A549 (cell line): ENCODE data around the gene GZMM. TPM values are rescaled to one million over a fixed set of nuclear protein-coding genes. Genes with fewer than 3 reads are reported as not detected.

ENCODE experiments used
- ATAC-seq, 2 experiments: fragments of 200-7000 bp in 1 of 2; fragments of >200 bp in 1 of 2; cut with Nextera tagmentation in 1 of 2; cut with Tn5 transposase in 1 of 2; 3 replicates each; pipeline versions ENCODE4 v1.8.0 to v1.9.1; 2018 to 2020; ENCODE audit warnings: mild to moderate bottlenecking in 1 of 2, moderate library complexity in 1 of 2
- CTCF ChIA-PET: fragments of 300-600 bp; sonication (Branson Sonifier 250); formaldehyde crosslinking; extraction: SDS; loops from one replicate; lab custom pipeline; 2021; ENCODE audit warnings: antibody characterized with exemption, inconsistent platforms; lab: Yijun Ruan, JAX
- POLR2A ChIA-PET: fragments of 350-600 bp; formaldehyde crosslinking; extraction: SDS; loops from one replicate; lab custom pipeline; 2021; ENCODE audit warnings: antibody characterized with exemption, inconsistent platforms; lab: Yijun Ruan, JAX
- DNase-seq, 2 experiments: peaks; one replicate each; pipeline versions ENCODE4 v3.0.0 to v3.0.0-alpha.2; 2011 to 2016; ENCODE audit warnings: low read depth in 1 of 2, low spot score in 1 of 2
- FAIRE-seq: peaks from 2 replicates; lab custom pipeline; 2011; peaks lifted over from hg19 to GRCh38; lab: Jason Lieb, UNC
- H3K27ac ChIP-seq, 2 experiments: fragments of >200 bp; sonication (Bioruptor Twin); formaldehyde crosslinking; 3 replicates each; pipeline ENCODE4 v1.5.1; 2016 to 2017
- H3K4me1 ChIP-seq: fragments of >200 bp; sonication (Bioruptor Twin); formaldehyde crosslinking; 3 replicates; pipeline ENCODE4 v1.6.1; 2016
- H3K4me2 ChIP-seq: fragments of >200 bp; sonication (Bioruptor Twin); formaldehyde crosslinking; 3 replicates; pipeline ENCODE4 v1.6.1; 2016
- H3K4me3 ChIP-seq: fragments of >200 bp; sonication (Bioruptor Twin); formaldehyde crosslinking; 3 replicates; pipeline ENCODE4 v1.5.1; 2016
- H3K9me3 ChIP-seq: fragments of >200 bp; sonication (Bioruptor Twin); formaldehyde crosslinking; 3 replicates; pipeline ENCODE4 v1.6.1; 2016
- EP300 ChIP-seq, 2 experiments: fragments of >200 bp; sonication (Bioruptor Twin); formaldehyde crosslinking; IDR thresholded peaks; 2 replicates in 1 of 2; 3 replicates in 1 of 2; pipeline ENCODE4 v1.6.1; 2016 to 2017
- FOXS1 ChIP-seq: fragments of 250-450 bp; sonication (Bioruptor Pico); IDR thresholded peaks from 2 replicates; pipeline ENCODE4 v1.5.0; 2020; ENCODE audit warnings: mild to moderate bottlenecking, moderate library complexity
- GATA3 ChIP-seq: IDR thresholded peaks from 2 replicates; pipeline ENCODE4 v1.6.1; 2012; ENCODE audit warnings: borderline replicate concordance
- HOXA7 ChIP-seq: fragments of 250-450 bp; sonication (Bioruptor Pico); IDR thresholded peaks from 2 replicates; pipeline ENCODE4 v1.5.0; 2020; ENCODE audit warnings: mild to moderate bottlenecking, moderate library complexity
- HOXB13 ChIP-seq: fragments of 250-450 bp; sonication (Bioruptor Pico); IDR thresholded peaks from 2 replicates; pipeline ENCODE4 v1.5.0; 2020; ENCODE audit warnings: low read depth, mild to moderate bottlenecking, moderate library complexity
- JUN ChIP-seq, 2 experiments: fragments of >200 bp; sonication (Bioruptor Twin); formaldehyde crosslinking; IDR thresholded peaks; 2 replicates in 1 of 2; 3 replicates in 1 of 2; pipeline ENCODE4 v1.6.1; 2016 to 2017
- JUNB ChIP-seq: fragments of >200 bp; sonication (Bioruptor Twin); formaldehyde crosslinking; IDR thresholded peaks from 2 replicates; pipeline ENCODE4 v1.6.1; 2016
- NPAS2 ChIP-seq: fragments of 250-450 bp; sonication (Bioruptor Pico); IDR thresholded peaks from 2 replicates; pipeline ENCODE4 v1.8.0; 2022; ENCODE audit warnings: mild to moderate bottlenecking, moderate library complexity, borderline replicate concordance
- NR3C1 ChIP-seq: fragments of >200 bp; sonication (Bioruptor Twin); formaldehyde crosslinking; IDR thresholded peaks from 3 replicates; pipeline ENCODE4 v1.6.1; 2017
- PHF8 ChIP-seq: fragments of 200-600 bp; sonication (generic); IDR thresholded peaks from 2 replicates; pipeline ENCODE4 v1.6.1; 2016; ENCODE audit warnings: low read depth, mild to moderate bottlenecking, antibody characterized with exemption, moderate library complexity, borderline replicate concordance
- POLR2A ChIP-seq: IDR thresholded peaks from 2 replicates; pipeline ENCODE4 v1.6.1; 2012; ENCODE audit warnings: mild to moderate bottlenecking, low read length
- POLR2AphosphoS2 ChIP-seq: conservative IDR thresholded peaks from 2 replicates; pipeline ENCODE4 v1.6.1; 2012; ENCODE audit warnings: low read length, improper control_type of control experiment, inconsistent platforms
- RAD21 ChIP-seq, 2 experiments: fragments of >200 bp in 1 of 2; sonication (Bioruptor Twin) in 1 of 2; formaldehyde crosslinking in 1 of 2; IDR thresholded peaks in 1 of 2; conservative IDR thresholded peaks in 1 of 2; 2 replicates in 1 of 2; 3 replicates in 1 of 2; pipeline ENCODE4 v1.6.1; 2012 to 2018; ENCODE audit warnings: inconsistent platforms in 1 of 2
- RFX5 ChIP-seq: fragments of 450-650 bp; IDR thresholded peaks from 2 replicates; pipeline ENCODE4 v1.7.1; 2014; ENCODE audit warnings: antibody characterized with exemption, mild to moderate bottlenecking, moderate library complexity
- SMC3 ChIP-seq: fragments of >200 bp; sonication (Bioruptor Twin); formaldehyde crosslinking; IDR thresholded peaks from 3 replicates; pipeline ENCODE4 v1.6.1; 2018; ENCODE audit warnings: inconsistent platforms
- ZNF302 ChIP-seq: fragments of 250-450 bp; sonication (Bioruptor Pico); IDR thresholded peaks from 2 replicates; pipeline ENCODE4 v1.9.0; 2021; ENCODE audit warnings: inconsistent platforms, mild to moderate bottlenecking, moderate library complexity
- WGBS: methylation state at CpG from one replicate; pipeline ENCODE4 v1.1.6; 2017; ENCODE audit errors: missing lambda C conversion rate; 5-methylcytosine and 5-hydroxymethylcytosine counted together
- polyA plus RNA-seq, 4 experiments: library from polyadenylated mRNA; depleted of rRNA in 3 of 4; stranded (reverse); fragments of >200 nt; fragmentation: RNase III in 1 of 4; extraction: RNeasy Plus Mini Kit Qiagen cat#74134 plus additional on column Dnase treatment in 1 of 4; gene quantifications; 2 replicates in 3 of 4; 3 replicates in 1 of 4; pipeline ENCODE4 v1.2.3, GENCODE V29; 2011 to 2017
- TF ChIP-seq, protein P1 (sequence below): fragments of >200 bp; sonication (Bioruptor Twin); formaldehyde crosslinking; IDR thresholded peaks from 3 replicates; pipeline ENCODE4 v1.6.1; 2016
- TF ChIP-seq, protein P2 (sequence below): fragments of >200 bp; sonication (Bioruptor Twin); formaldehyde crosslinking; IDR thresholded peaks from 3 replicates; pipeline ENCODE4 v1.5.1; 2016
- TF ChIP-seq, protein P3 (sequence below): fragments of 150-350 bp; IDR thresholded peaks from 2 replicates; pipeline ENCODE4 v1.6.1; 2014; ENCODE audit warnings: low read depth, mild to moderate bottlenecking, low read length
- TF ChIP-seq, protein P4 (sequence below): IDR thresholded peaks from 2 replicates; pipeline ENCODE4 v1.6.1; 2012; ENCODE audit warnings: low read depth, borderline replicate concordance
- TF ChIP-seq, protein P5 (sequence below): fragments of 450-650 bp; IDR thresholded peaks from 2 replicates; pipeline ENCODE4 v1.6.1; 2014; ENCODE audit warnings: antibody characterized with exemption

The GZMM gene
- polyA plus RNA-seq, 2 of the 4 experiments (the other 2 are of a cell fraction): not detected

DNA sequence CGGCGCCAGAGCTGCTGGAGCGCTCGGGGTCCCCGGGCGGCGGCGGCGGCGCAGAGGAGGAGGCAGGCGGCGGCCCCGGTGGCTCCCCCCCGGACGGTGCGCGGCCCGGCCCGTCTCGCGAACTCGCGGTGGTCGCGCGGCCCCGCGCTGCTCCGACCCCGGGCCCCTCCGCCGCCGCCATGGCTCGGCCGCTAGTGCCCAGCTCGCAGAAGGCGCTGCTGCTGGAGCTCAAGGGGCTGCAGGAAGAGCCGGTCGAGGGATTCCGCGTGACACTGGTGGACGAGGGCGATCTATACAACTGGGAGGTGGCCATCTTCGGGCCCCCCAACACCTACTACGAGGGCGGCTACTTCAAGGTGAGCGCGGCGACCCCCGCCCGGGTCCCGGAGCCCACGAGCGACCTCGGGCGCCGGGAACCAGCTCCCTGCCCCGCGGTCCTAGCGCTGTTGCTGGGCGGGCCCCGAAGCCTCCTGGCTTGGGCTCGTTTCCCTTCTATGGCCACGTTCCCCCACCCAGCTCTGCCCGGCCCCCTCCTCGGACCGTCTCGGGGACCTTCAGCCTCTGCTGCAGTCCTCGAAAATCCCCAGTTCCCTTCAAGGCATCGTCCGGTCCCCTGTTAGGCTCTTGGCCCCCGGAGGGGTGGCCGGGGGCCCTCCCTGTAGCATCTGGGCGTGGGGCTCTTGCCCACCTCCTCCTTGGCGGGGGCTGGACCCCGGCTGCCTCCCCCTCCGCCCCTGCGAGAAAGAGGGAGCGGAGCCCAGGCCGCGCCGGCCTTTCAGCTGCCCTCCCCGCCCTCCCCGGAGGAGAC is 11.9 kb upstream of the GZMM start, which contains the start of gene CDC34:
Gene CDC34 (plus strand): TSS at position 8 of the 808 bp plus-strand sequence. CDS start 172 bp downstream, at position 180.
- peak within 1 kb of the TSS; percentile 96 for H3K4me2 ChIP-seq
- H3K4me1 ChIP-seq: peaks cover 34% of the 10 kb centered on the region
- WGBS: 0% methylated on average over 7 of the region's 84 CpGs
- CTCF ChIA-PET: interaction anchor here (1.0 to 2.8 kb wide), 15 partner anchors 8 to 54 kb away, joined by 3 to 16 read pairs (median 6); partner anchors contain the start of genes BSG, GZMM and TPGS1
- no peak for FAIRE-seq
- no peak for TF ChIP-seq FOXS1
- TF ChIP-seq POLR2A: peak; percentile 47
- no peak for TF ChIP-seq NPAS2 (CRISPR knock-in tag)
- 0 out of 5 replicates have a peak, but pooled peaks of 1 of the 2 experiments have one; percentile 36 for TF ChIP-seq JUN (IDR thresholded peaks at IDR 0.05)
- TF ChIP-seq HOXA7 (CRISPR knock-in tag): no peak
- no peak for DNase-seq
- H3K27ac ChIP-seq: peak within 1 kb of the TSS; percentile 98 to 100
- POLR2A ChIA-PET: interaction anchor here (0.6 to 2.0 kb wide), 5 partner anchors 21 to 62 kb away, joined by 3 to 7 read pairs (median 5); partner anchors contain the start of genes BSG and TPGS1
- H3K4me3 ChIP-seq: peak within 1 kb of the TSS; percentile 87
- peak; percentile 23 to 25; a peak in 5 of 6 replicates for ATAC-seq
- H3K9me3 ChIP-seq: no peaks in the 10 kb centered on the region

DNA sequence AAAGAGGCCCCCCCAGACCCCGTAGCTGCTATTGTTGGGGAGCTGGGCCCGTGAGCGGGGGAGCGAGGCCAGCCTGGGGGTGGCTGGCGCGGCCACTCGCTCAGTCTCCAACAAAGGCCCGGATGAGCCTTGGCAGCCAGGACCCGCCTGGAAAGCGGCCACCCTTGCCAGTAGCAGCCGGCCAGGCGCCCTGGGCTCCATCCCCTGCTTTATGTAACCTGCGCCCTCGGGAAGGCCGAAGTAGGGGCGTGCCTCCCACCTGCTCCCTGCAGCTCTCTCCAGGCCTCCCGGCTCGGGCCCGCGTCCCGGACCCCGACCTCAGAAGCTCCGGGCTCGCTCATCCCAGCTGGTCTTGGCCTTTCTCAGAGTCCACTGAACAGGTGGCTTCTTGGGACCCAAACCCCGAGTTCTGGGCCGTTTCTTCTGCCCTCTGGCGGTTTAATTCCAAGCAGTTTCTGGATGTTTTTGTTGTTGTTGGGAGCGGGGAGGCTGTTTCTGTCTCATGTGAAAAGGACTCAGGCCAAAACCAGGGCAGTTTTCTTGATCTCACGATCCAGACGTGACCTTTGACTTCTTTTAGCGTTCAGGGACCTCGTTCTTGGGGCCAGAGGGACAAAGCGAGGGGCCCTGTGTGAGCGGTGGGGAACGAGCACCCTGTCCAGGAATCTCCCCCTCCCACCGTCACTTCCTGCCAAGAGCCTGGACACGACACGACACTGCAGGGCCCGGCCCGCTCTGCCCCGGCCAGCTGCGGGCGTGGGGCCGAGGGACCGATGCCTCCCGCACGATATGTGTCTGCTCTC is 11.1 kb upstream of the GZMM start:
- peak overlapping the region; percentile 98 to 100 for H3K27ac ChIP-seq
- TF ChIP-seq SMC3 (peak; percentile 32; the same call in 2 of the 3 replicates), RAD21 (conservative IDR thresholded peaks at IDR 0.05 in 1 of 2, IDR thresholded peaks at IDR 0.05 in 1 of 2) (peak; percentile 6 to 33; a peak in 1 of 5 replicates), GATA3 (no peak), JUNB (no peak)
- TF ChIP-seq, protein P1, sequence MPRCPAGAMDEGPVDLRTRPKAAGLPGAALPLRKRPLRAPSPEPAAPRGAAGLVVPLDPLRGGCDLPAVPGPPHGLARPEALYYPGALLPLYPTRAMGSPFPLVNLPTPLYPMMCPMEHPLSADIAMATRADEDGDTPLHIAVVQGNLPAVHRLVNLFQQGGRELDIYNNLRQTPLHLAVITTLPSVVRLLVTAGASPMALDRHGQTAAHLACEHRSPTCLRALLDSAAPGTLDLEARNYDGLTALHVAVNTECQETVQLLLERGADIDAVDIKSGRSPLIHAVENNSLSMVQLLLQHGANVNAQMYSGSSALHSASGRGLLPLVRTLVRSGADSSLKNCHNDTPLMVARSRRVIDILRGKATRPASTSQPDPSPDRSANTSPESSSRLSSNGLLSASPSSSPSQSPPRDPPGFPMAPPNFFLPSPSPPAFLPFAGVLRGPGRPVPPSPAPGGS: no peak
- TF ChIP-seq, protein P2, sequence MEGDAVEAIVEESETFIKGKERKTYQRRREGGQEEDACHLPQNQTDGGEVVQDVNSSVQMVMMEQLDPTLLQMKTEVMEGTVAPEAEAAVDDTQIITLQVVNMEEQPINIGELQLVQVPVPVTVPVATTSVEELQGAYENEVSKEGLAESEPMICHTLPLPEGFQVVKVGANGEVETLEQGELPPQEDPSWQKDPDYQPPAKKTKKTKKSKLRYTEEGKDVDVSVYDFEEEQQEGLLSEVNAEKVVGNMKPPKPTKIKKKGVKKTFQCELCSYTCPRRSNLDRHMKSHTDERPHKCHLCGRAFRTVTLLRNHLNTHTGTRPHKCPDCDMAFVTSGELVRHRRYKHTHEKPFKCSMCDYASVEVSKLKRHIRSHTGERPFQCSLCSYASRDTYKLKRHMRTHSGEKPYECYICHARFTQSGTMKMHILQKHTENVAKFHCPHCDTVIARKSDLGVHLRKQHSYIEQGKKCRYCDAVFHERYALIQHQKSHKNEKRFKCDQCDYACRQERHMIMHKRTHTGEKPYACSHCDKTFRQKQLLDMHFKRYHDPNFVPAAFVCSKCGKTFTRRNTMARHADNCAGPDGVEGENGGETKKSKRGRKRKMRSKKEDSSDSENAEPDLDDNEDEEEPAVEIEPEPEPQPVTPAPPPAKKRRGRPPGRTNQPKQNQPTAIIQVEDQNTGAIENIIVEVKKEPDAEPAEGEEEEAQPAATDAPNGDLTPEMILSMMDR: peak; percentile 35
- FAIRE-seq (no peak), DNase-seq (peak; percentile 38 to 63), ATAC-seq (peak; percentile 36 to 54; a peak in 5 of 6 replicates)
- H3K4me2 ChIP-seq: peak overlapping the region; percentile 96
- ChIA-PET POLR2A (interaction anchor here (0.6 to 2.0 kb wide), 3 partner anchors 26 to 63 kb away, joined by 5 to 7 read pairs (median 6); partner anchors contain the start of genes BSG and TPGS1), CTCF (interaction anchor here (1.0 to 2.8 kb wide), 16 partner anchors 8 to 91 kb away, joined by 3 to 16 read pairs (median 6); partner anchors contain the start of genes BSG, GZMM and TPGS1)
- WGBS: under 1% methylated on average over 20 of the region's 47 CpGs
- H3K9me3 ChIP-seq: no peaks in the 10 kb centered on the region
- H3K4me1 ChIP-seq: peaks cover 34% of the 10 kb centered on the region
- H3K4me3 ChIP-seq: peak overlapping the region; percentile 87

DNA sequence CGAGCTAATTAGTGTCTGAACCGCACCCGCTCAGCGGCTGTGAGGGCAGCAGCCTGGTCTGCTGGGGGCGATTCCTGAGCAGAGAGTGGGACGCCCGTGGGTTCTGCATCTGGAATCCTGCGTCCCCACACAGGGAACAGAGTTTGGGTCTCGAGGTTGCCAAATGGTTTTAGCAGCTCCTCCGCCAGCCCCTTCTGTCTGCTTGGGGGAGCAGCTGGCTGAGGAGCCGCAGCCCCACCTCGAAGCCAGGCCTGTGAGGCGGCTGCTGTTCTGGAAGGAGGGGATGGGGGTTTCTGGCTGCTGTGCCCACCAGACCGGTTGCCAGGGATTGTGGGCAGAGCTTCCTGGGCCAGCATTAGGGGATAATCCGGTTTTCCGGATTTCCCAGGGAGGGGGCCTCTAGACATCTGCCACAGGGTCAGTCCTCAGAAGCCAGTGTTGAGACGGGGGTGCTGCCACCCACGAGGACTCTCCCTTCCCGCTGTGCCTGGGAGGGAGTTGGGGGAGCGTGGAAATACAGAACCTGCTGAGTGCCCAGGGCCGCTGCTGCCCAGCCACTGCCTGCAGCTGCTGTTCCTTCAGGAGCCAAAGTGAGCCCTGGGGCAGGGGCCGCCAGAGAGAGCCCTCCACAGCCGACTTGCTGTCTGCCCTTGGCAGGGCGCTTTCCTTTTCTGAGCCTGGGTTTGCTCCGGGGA is 10.3 kb upstream of the GZMM start:
- ATAC-seq (no peak), FAIRE-seq (no peak), DNase-seq (no peak)
- no peaks in the 10 kb centered on the region for H3K9me3 ChIP-seq
- peak overlapping the region; percentile 96 for H3K4me2 ChIP-seq
- peak overlapping the region; percentile 98 to 100 for H3K27ac ChIP-seq
- CTCF ChIA-PET: interaction anchor here (1.0 to 2.8 kb wide), 14 partner anchors 9 to 91 kb away, joined by 3 to 16 read pairs (median 6); partner anchors contain the start of genes GZMM and TPGS1
- WGBS: 84% methylated on average over 8 of the region's 25 CpGs
- peaks cover 30% of the 10 kb centered on the region for H3K4me1 ChIP-seq
- POLR2A ChIA-PET: no interaction called here
- H3K4me3 ChIP-seq: peak overlapping the region; percentile 87
- TF ChIP-seq PHF8: no peak
- TF ChIP-seq JUNB: no peak
- TF ChIP-seq, protein P3, sequence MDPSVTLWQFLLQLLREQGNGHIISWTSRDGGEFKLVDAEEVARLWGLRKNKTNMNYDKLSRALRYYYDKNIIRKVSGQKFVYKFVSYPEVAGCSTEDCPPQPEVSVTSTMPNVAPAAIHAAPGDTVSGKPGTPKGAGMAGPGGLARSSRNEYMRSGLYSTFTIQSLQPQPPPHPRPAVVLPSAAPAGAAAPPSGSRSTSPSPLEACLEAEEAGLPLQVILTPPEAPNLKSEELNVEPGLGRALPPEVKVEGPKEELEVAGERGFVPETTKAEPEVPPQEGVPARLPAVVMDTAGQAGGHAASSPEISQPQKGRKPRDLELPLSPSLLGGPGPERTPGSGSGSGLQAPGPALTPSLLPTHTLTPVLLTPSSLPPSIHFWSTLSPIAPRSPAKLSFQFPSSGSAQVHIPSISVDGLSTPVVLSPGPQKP: no peak
- no peak for TF ChIP-seq EP300 (IDR thresholded peaks at IDR 0.05)
- TF ChIP-seq RFX5: no peak
- no peak for TF ChIP-seq ZNF302
- no peak for TF ChIP-seq HOXB13 (CRISPR knock-in tag)
- TF ChIP-seq, protein P4, sequence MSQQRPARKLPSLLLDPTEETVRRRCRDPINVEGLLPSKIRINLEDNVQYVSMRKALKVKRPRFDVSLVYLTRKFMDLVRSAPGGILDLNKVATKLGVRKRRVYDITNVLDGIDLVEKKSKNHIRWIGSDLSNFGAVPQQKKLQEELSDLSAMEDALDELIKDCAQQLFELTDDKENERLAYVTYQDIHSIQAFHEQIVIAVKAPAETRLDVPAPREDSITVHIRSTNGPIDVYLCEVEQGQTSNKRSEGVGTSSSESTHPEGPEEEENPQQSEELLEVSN: no peak
- TF ChIP-seq, protein P5, sequence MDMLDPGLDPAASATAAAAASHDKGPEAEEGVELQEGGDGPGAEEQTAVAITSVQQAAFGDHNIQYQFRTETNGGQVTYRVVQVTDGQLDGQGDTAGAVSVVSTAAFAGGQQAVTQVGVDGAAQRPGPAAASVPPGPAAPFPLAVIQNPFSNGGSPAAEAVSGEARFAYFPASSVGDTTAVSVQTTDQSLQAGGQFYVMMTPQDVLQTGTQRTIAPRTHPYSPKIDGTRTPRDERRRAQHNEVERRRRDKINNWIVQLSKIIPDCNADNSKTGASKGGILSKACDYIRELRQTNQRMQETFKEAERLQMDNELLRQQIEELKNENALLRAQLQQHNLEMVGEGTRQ: no peak
- TF ChIP-seq POLR2AphosphoS2: no peak
- TF ChIP-seq NR3C1: no peak
